Measurements from ENCODE around the gene RTL9.

- TF ChIP-seq POLR2A (IDR thresholded peaks at IDR 0.05) (no peak), CTCF (IDR thresholded peaks at IDR 0.05) (no peak)
These were observed 22.6 kb downstream of the RTL9 start for GRCh38 chrX:110381216-110381615.
